ENCODE measurements around the gene MAGI2.

DNA sequence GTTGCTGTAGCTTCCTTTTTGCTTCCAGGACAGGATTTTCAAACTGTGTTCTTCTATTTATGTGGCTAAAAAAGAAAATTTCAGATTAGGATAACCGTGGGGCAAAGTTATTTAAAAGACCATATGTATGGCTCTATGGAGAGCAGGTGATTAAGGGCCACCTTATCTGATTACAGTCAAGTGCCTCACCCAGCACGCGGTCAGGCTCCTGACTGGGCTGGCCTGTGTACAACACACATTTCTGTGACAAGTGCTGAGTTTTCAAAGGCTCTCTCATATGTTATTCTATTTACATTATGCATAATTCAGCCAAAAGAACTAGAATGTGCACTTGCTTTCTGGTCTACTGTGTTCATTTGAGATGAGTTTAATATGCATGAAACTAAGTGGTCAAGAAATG lies 1107.5 kb downstream of the MAGI2 start:
- TF ChIP-seq EZH2 (IDR thresholded peaks at IDR 0.05; ENCODE audit: insufficient read depth, poor library complexity, severe bottlenecking) (no peak), EZH2phosphoT487 (IDR thresholded peaks at IDR 0.05; ENCODE audit: insufficient read depth, low read depth) (no peak)
